HepG2 (cell line): Measurements from ENCODE around the gene MID1. TPM values are rescaled to one million over a fixed set of nuclear protein-coding genes. Genes with fewer than 3 reads are reported as not detected.

Source experiments
- ATAC-seq: fragments of 200-7000 bp; cut with Tn5 transposase; 3 replicates; pipeline ENCODE4 v1.9.1; 2020; ENCODE audit warnings: mild to moderate bottlenecking, moderate library complexity
- BruUV-seq: library from RNA; stranded (reverse); fragments of 400-500 nt; replicated peaks from 2 replicates; lab custom pipeline; 2021; lab: Mats Ljungman, UMichigan
- CTCF ChIA-PET: fragments of 300-600 bp; formaldehyde crosslinking; extraction: SDS; loops from one replicate; lab custom pipeline; 2021; ENCODE audit warnings: low total read pairs, inconsistent platforms, low intra/inter-chr PET ratio; lab: Yijun Ruan, JAX
- POLR2A ChIA-PET: fragments of 350-600 bp; sonication (Branson Sonifier 250); formaldehyde crosslinking; loops from one replicate; lab custom pipeline; 2020; ENCODE audit warnings: antibody characterized with exemption, inconsistent platforms; lab: Yijun Ruan, JAX
- DNase-seq: peaks from one replicate; pipeline ENCODE4 v3.0.0-alpha.2; 2015; ENCODE audit warnings: low spot score
- FAIRE-seq: peaks from 3 replicates; lab custom pipeline; 2011; peaks lifted over from hg19 to GRCh38; lab: Jason Lieb, UNC
- H2AFZ ChIP-seq: one replicate; pipeline ENCODE4 v1.6.1; 2011; ENCODE audit warnings: low read length, inconsistent platforms
- H3K27ac ChIP-seq: fragments of 300-600 bp; 3 replicates; pipeline ENCODE4 v1.8.0; 2011; ENCODE audit warnings: mixed run types, mild to moderate bottlenecking, mixed read lengths, low read length, inconsistent platforms; ENCODE audit not compliant: insufficient read depth; ENCODE audit errors: extremely low read length
- H3K27me3 ChIP-seq, 2 experiments: fragments of 200-600 bp in 1 of 2; 2 replicates in 1 of 2; 3 replicates in 1 of 2; pipeline versions ENCODE4 v1.6.0 to v1.8.0; 2011; ENCODE audit warnings: low read length in 2 of 2, mild to moderate bottlenecking in 2 of 2, moderate library complexity in 2 of 2, inconsistent platforms in 1 of 2; ENCODE audit not compliant: insufficient read depth in 2 of 2, control insufficient read depth in 1 of 2
- H3K36me3 ChIP-seq, 2 experiments: fragments of 200-600 bp in 1 of 2; replicated peaks in 1 of 2; 2 replicates in 1 of 2; 3 replicates in 1 of 2; pipeline versions ENCODE4 v1.5.1 to v1.8.0; 2011; ENCODE audit warnings: low read length in 2 of 2, inconsistent platforms in 1 of 2; ENCODE audit not compliant: insufficient read depth in 2 of 2, control insufficient read depth in 1 of 2
- H3K4me1 ChIP-seq: 2 replicates; pipeline ENCODE4 v1.5.1; 2012; ENCODE audit warnings: low read length, inconsistent platforms; ENCODE audit not compliant: insufficient read depth
- H3K4me2 ChIP-seq: 2 replicates; pipeline ENCODE4 v1.6.0; 2011; ENCODE audit warnings: low read depth, low read length, inconsistent platforms
- H3K4me3 ChIP-seq, 3 experiments: fragments of 200-600 bp in 1 of 3; sonication (generic), shearing (Covaris generic) in 1 of 3; replicated peaks in 1 of 3; 2 replicates each; pipeline ENCODE4 v1.5.1; 2011 to 2016; ENCODE audit warnings: low read length in 3 of 3, inconsistent platforms in 2 of 3, low read depth in 2 of 3, mild to moderate bottlenecking in 2 of 3, control low read depth in 1 of 3, mixed read lengths in 1 of 3; ENCODE audit not compliant: insufficient read depth in 1 of 3
- H3K79me2 ChIP-seq: one replicate; pipeline ENCODE4 v1.6.1; 2011; ENCODE audit warnings: low read length, inconsistent platforms; ENCODE audit not compliant: insufficient read depth
- H3K9ac ChIP-seq: 2 replicates; pipeline ENCODE4 v1.6.0; 2011; ENCODE audit warnings: mild to moderate bottlenecking, low read depth, low read length, inconsistent platforms; ENCODE audit not compliant: insufficient read depth
- H3K9me3 ChIP-seq: 2 replicates; pipeline ENCODE4 v1.5.1; 2012; ENCODE audit warnings: mild to moderate bottlenecking, low read length
- H4K20me1 ChIP-seq: 2 replicates; pipeline ENCODE4 v1.6.0; 2011; ENCODE audit warnings: inconsistent platforms, mild to moderate bottlenecking, low read length, moderate library complexity; ENCODE audit not compliant: insufficient read depth
- AHDC1 ChIP-seq: sonication (generic); formaldehyde crosslinking; IDR thresholded peaks from 2 replicates; pipeline ENCODE4 v1.5.1; 2020; ENCODE audit warnings: mild to moderate bottlenecking, missing genetic modification reagents, borderline replicate concordance
- ARID2 ChIP-seq: sonication (generic); formaldehyde crosslinking; IDR thresholded peaks from 2 replicates; pipeline ENCODE4 v1.8.1; 2022; ENCODE audit warnings: mild to moderate bottlenecking, missing genetic modification reagents, borderline replicate concordance
- ARID4A ChIP-seq: sonication (generic); formaldehyde crosslinking; IDR thresholded peaks from 2 replicates; pipeline ENCODE4 v1.5.0; 2020; ENCODE audit warnings: mild to moderate bottlenecking, missing genetic modification reagents, borderline replicate concordance
- BRD4 ChIP-seq: sonication (generic); formaldehyde crosslinking; IDR thresholded peaks from 2 replicates; pipeline ENCODE4 v1.4.0; 2020; ENCODE audit warnings: missing genetic modification reagents
- DR1 ChIP-seq: sonication (generic); formaldehyde crosslinking; IDR thresholded peaks from 2 replicates; pipeline ENCODE4 v1.8.0; 2021; ENCODE audit warnings: mild to moderate bottlenecking, missing genetic modification reagents, inconsistent platforms
- MAFG ChIP-seq: sonication (generic); formaldehyde crosslinking; IDR thresholded peaks from 2 replicates; pipeline ENCODE4 v1.5.1; 2020; ENCODE audit warnings: mild to moderate bottlenecking, missing genetic modification reagents
- MEIS1 ChIP-seq: sonication (generic); formaldehyde crosslinking; IDR thresholded peaks from 2 replicates; pipeline ENCODE4 v1.9.0; 2021; ENCODE audit warnings: mild to moderate bottlenecking, missing genetic modification reagents, moderate library complexity, borderline replicate concordance
- NFYB ChIP-seq: sonication (generic); formaldehyde crosslinking; IDR thresholded peaks from 2 replicates; pipeline ENCODE4 v1.4.0; 2020; ENCODE audit warnings: missing genetic modification reagents
- RNF2 ChIP-seq: fragments of 450-650 bp; conservative IDR thresholded peaks from 2 replicates; pipeline ENCODE4 v1.6.1; 2016; ENCODE audit warnings: low read depth
- SNAI1 ChIP-seq: sonication (generic); formaldehyde crosslinking; IDR thresholded peaks from 2 replicates; pipeline ENCODE4 v1.5.0; 2020; ENCODE audit warnings: mild to moderate bottlenecking, missing genetic modification reagents, borderline replicate concordance
- SP2 ChIP-seq: sonication (generic); formaldehyde crosslinking; IDR thresholded peaks from 2 replicates; pipeline ENCODE4 v1.5.1; 2020; ENCODE audit warnings: mild to moderate bottlenecking, missing genetic modification reagents
- YEATS2 ChIP-seq: sonication (generic); formaldehyde crosslinking; IDR thresholded peaks from 2 replicates; pipeline ENCODE4 v1.4.0; 2020; ENCODE audit warnings: missing genetic modification reagents, borderline replicate concordance
- ZFX ChIP-seq: sonication (generic); formaldehyde crosslinking; IDR thresholded peaks from 2 replicates; pipeline ENCODE4 v1.4.0; 2020; ENCODE audit warnings: mild to moderate bottlenecking, low read depth, missing genetic modification reagents, moderate library complexity
- ZNF460 ChIP-seq: sonication (generic); formaldehyde crosslinking; IDR thresholded peaks from 2 replicates; pipeline ENCODE4 v1.5.1; 2020; ENCODE audit warnings: missing genetic modification reagents, mild to moderate bottlenecking, borderline replicate concordance
- ZNF660 ChIP-seq: sonication (generic); formaldehyde crosslinking; IDR thresholded peaks from 2 replicates; pipeline ENCODE4 v1.5.1; 2020; ENCODE audit warnings: mild to moderate bottlenecking, low read depth, missing genetic modification reagents, borderline replicate concordance
- WGBS: methylation state at CpG from one replicate; pipeline ENCODE4 v1.1.6; 2017; ENCODE audit warnings: low lambda C conversion rate; 5-methylcytosine and 5-hydroxymethylcytosine counted together
- in situ Hi-C: cut with HindIII; loops from 2 replicates; pipeline ENCODE4 v1.10.0; 2017; ENCODE audit warnings: low pct_unique_long_range_greater_than_20kb; ENCODE audit not compliant: extremely low pct_ligation_motif_present
- intact Hi-C: fragments of 100-400 bp; cut with micrococcal nuclease; formaldehyde crosslinking; loops from one replicate; pipeline ENCODE4 v1.10.0; 2022; ENCODE audit not compliant: unreplicated experiment
- polyA plus RNA-seq, 8 experiments: library from polyadenylated mRNA; depleted of rRNA in 3 of 8; stranded (reverse) in 7 of 8; unstranded in 1 of 8; fragments of >200 nt; fragmentation: Illumina TruSeq in 4 of 8; extraction: Trizol in 4 of 8; gene quantifications; 2 replicates each; pipeline versions ENCODE4 v1.2.1 to v1.2.3, GENCODE V29; 2011 to 2016; ENCODE audit warnings: low read depth in 4 of 8, missing spikeins in 1 of 8, mixed read lengths in 1 of 8; ENCODE audit not compliant: insufficient read depth in 1 of 8
- total RNA-seq, 5 experiments: library from RNA; depleted of rRNA; stranded (reverse); fragments of >200 nt; fragmentation: Illumina TruSeq; extraction: Trizol; gene quantifications; 2 replicates each; pipeline ENCODE4 v1.2.3, GENCODE V29; 2016; ENCODE audit warnings: low read depth in 1 of 5

Gene MID1
- total and polyA plus RNA-seq, 2 of the 13 experiments (the other 11 are each of a cell fraction or from before 2014, with no cell fraction given) = 0.86 to 1.1 TPM

DNA sequence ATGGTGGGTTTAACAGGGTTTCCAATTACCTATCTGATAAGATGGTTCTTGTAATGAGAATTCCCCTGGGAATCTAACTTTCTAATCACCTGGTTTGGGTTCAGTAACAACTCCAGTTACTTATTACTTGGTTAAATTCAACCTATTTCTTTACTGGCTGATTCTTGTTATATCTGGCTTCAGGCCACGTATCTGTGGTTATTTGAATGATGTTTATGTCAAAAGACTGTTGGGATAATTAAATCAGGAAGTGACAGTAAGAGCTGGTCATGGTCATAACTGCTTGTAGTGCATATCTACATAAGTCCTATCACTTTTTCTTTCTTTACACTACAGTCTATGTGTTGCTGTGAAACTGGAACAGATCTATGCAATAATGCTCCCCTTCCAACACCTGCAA is 108.1 kb downstream of the MID1 start (continued):
- TF ChIP-seq ARID4A (CRISPR knock-in tag) (no peak), MAFG (no peak), NFYB (CRISPR knock-in tag) (no peak)

GRCh38 chrX:10509397-10509796 is 111.0 kb downstream of the MID1 start:
- ChIA-PET CTCF (no interaction called here), POLR2A (no interaction called here)
- Histone ChIP-seq H4K20me1 (no peaks in the 10 kb centered on the region), H3K27ac (no peak overlapping the region), H3K36me3 (no peaks in the 10 kb centered on the region), H3K4me3 (no peak overlapping the region), H3K4me1 (no peaks in the 10 kb centered on the region), H3K9me3 (no peaks in the 10 kb centered on the region), H2AFZ (no peak overlapping the region), H3K9ac (no peak overlapping the region), H3K4me2 (no peak overlapping the region), H3K27me3 (no peaks in the 10 kb centered on the region), H3K79me2 (no peaks in the 10 kb centered on the region)
- no peak for DNase-seq
- 70% methylated on average over 2 of the region's 3 CpGs for WGBS
- FAIRE-seq = no peak
- in situ Hi-C loops = no loop called here
- ATAC-seq = no peak
- no TSS peak for BruUV-seq
- intact Hi-C loops = no loop called here
- TF ChIP-seq ARID2 (CRISPR knock-in tag) (no peak), ZFX (CRISPR knock-in tag) (no peak), RNF2 (no peak), ZNF660 (CRISPR knock-in tag) (no peak), DR1 (CRISPR knock-in tag) (no peak), AHDC1 (CRISPR knock-in tag) (no peak), SNAI1 (CRISPR knock-in tag) (no peak), YEATS2 (no peak), BRD4 (CRISPR knock-in tag) (no peak), SP2 (CRISPR knock-in tag) (no peak), ZNF460 (CRISPR knock-in tag) (no peak), MEIS1 (no peak)
